ENCODE measurements around the gene KRTAP9-7. TPM values are rescaled to one million over a fixed set of nuclear protein-coding genes. Genes with fewer than 3 reads are reported as not detected.
"Not testable (repeated sequence)": the region's sequence is repeated elsewhere in the genome, so short reads cannot be mapped to it uniquely, and the experiment has no call there.

The KRTAP9-7 gene
- total RNA-seq: not detected

GRCh38 chr17:41275648-41276190 lies at the start of gene KRTAP9-7:
Gene KRTAP9-7, plus strand, starts transcription at chr17:41275698. Its CDS starts 0 bp downstream, at chr17:41275698.
- DNase-seq; H3K27me3 ChIP-seq; H3K36me3 ChIP-seq; intact Hi-C loops (cut with DNase I); H3K9me3 ChIP-seq; H3K4me1 ChIP-seq; H3K4me3 ChIP-seq; H3K27ac ChIP-seq: not testable (repeated sequence)
- 80 to 100% methylated on average over 1 of the region's 3 CpGs for WGBS, 2 donors

GRCh38 chr17:41226051-41226450 lies 49.4 kb upstream of the KRTAP9-7 start:
- no peak for TF ChIP-seq POLR2A (IDR thresholded peaks at IDR 0.05)
- no peak for TF ChIP-seq CTCF (IDR thresholded peaks at IDR 0.05)
- H3K4me1 ChIP-seq: no peaks in the 10 kb centered on the region
- WGBS, 2 donors: 95 to 98% methylated on average over 6 of the region's 6 CpGs

GRCh38 chr17:41226598-41227095 lies 48.9 kb upstream of the KRTAP9-7 start, which contains the start of gene KRTAP9-2:
Gene KRTAP9-2, plus strand, starts transcription at chr17:41226648. Its CDS starts 7 bp downstream, at chr17:41226655.
- H3K36me3 ChIP-seq; H3K9me3 ChIP-seq; H3K4me3 ChIP-seq; DNase-seq; intact Hi-C loops (cut with DNase I); H3K27ac ChIP-seq; H3K4me1 ChIP-seq: not testable (repeated sequence)
- WGBS, 2 donors: no CpG with 5 or more reads among the region's 4 CpGs
- peaks cover 0 to 17% (median 0%) of the 10 kb centered on the region in 4 donors for H3K27me3 ChIP-seq

More at GRCh38 chr17:41226051-41226450, 49.4 kb upstream of the KRTAP9-7 start:
- Histone ChIP-seq H3K9me3 (no peaks in the 10 kb centered on the region), H3K27me3 (peaks cover 0 to 17% (median 0%) of the 10 kb centered on the region in 4 donors), H3K27ac (no peak overlapping the region), H3K4me3 (no peak overlapping the region), H3K36me3 (no peaks in the 10 kb centered on the region)
- intact Hi-C loops (cut with DNase I): no loop called here
- no peak for DNase-seq

GRCh38 chr17:41230094-41230493 lies 45.4 kb upstream of the KRTAP9-7 start:
- Histone ChIP-seq H3K4me1 (no peaks in the 10 kb centered on the region), H3K4me3 (no peak overlapping the region), H3K9me3 (no peaks in the 10 kb centered on the region), H3K27ac (no peak overlapping the region), H3K27me3 (peaks cover 0 to 35% (median 0%) of the 10 kb centered on the region in 4 donors), H3K36me3 (no peaks in the 10 kb centered on the region)
- TF ChIP-seq POLR2A (IDR thresholded peaks at IDR 0.05): no peak
- no peak for TF ChIP-seq CTCF (IDR thresholded peaks at IDR 0.05)
- intact Hi-C loops (cut with DNase I): no loop called here
- DNase-seq: no peak

GRCh38 chr17:41231731-41232130 lies 43.8 kb upstream of the KRTAP9-7 start:
- intact Hi-C loops (cut with DNase I): no loop called here
- H3K27me3 ChIP-seq: peaks cover 0 to 27% (median 0%) of the 10 kb centered on the region in 4 donors
- no peaks in the 10 kb centered on the region for H3K4me1 ChIP-seq
- H3K4me3 ChIP-seq: no peak overlapping the region
- 84 to 92% methylated on average over 6 of the region's 6 CpGs for WGBS, 2 donors
- no peak overlapping the region for H3K27ac ChIP-seq
- TF ChIP-seq POLR2A (IDR thresholded peaks at IDR 0.05) (no peak), CTCF (IDR thresholded peaks at IDR 0.05) (no peak)
- no peak for DNase-seq
- no peaks in the 10 kb centered on the region for H3K9me3 ChIP-seq
- no peaks in the 10 kb centered on the region for H3K36me3 ChIP-seq

GRCh38 chr17:41232399-41233105 lies 42.9 kb upstream of the KRTAP9-7 start, which contains the start of gene KRTAP9-3:
Gene KRTAP9-3, plus strand, starts transcription at chr17:41232449. Its CDS starts 53 bp downstream, at chr17:41232502.
- H3K27ac ChIP-seq; H3K4me3 ChIP-seq; DNase-seq; H3K36me3 ChIP-seq; H3K9me3 ChIP-seq; intact Hi-C loops (cut with DNase I); H3K4me1 ChIP-seq: not testable (repeated sequence)
- H3K27me3 ChIP-seq: peaks cover 0 to 27% (median 0%) of the 10 kb centered on the region in 4 donors
- 67 to 83% methylated on average over 1 of the region's 1 CpG for WGBS, 2 donors

GRCh38 chr17:41237116-41237515 lies 38.4 kb upstream of the KRTAP9-7 start:
- H3K4me3 ChIP-seq; intact Hi-C loops (cut with DNase I); H3K36me3 ChIP-seq; DNase-seq; H3K9me3 ChIP-seq; H3K4me1 ChIP-seq; H3K27ac ChIP-seq: not testable (repeated sequence)
- H3K27me3 ChIP-seq: peaks cover 0 to 29% (median 0%) of the 10 kb centered on the region in 4 donors
- 68 to 88% methylated on average over 3 to 4 of the region's 4 CpGs for WGBS, 2 donors

- H3K36me3 ChIP-seq; H3K27ac ChIP-seq; DNase-seq; intact Hi-C loops (cut with DNase I); H3K4me3 ChIP-seq; H3K9me3 ChIP-seq; H3K4me1 ChIP-seq: not testable (repeated sequence)
- WGBS, 2 donors: 33 to 51% methylated on average over 1 to 3 of the region's 3 CpGs
- peaks cover 0 to 21% (median 0%) of the 10 kb centered on the region in 4 donors for H3K27me3 ChIP-seq
Measured at GRCh38 chr17:41237949-41238437, 37.5 kb upstream of the KRTAP9-7 start, which contains the start of gene KRTAP9-8. Gene KRTAP9-8, plus strand, starts transcription at chr17:41237999. Its CDS starts 53 bp downstream, at chr17:41238052.

- DNase-seq; H3K27ac ChIP-seq; H3K4me3 ChIP-seq; H3K36me3 ChIP-seq; intact Hi-C loops (cut with DNase I); H3K9me3 ChIP-seq; H3K4me1 ChIP-seq: not testable (repeated sequence)
- WGBS, 2 donors: 45 to 72% methylated on average over 2 of the region's 2 CpGs
- H3K27me3 ChIP-seq: peaks cover 0 to 15% (median 0%) of the 10 kb centered on the region in 4 donors
Measured at GRCh38 chr17:41246995-41247787, 28.3 kb upstream of the KRTAP9-7 start.

Measured in esophagus squamous epithelium (tissue), 5 donors.